A549 (cell line): ENCODE measurements around the gene EMP3. TPM values are rescaled to one million over a fixed set of nuclear protein-coding genes. Genes with fewer than 3 reads are reported as not detected.
A peak's percentile ranks its signal among the peaks of the same experiment; 100 is the strongest.

Experiments used
- ATAC-seq, 2 experiments: fragments of 200-7000 bp in 1 of 2; fragments of >200 bp in 1 of 2; cut with Nextera tagmentation in 1 of 2; cut with Tn5 transposase in 1 of 2; 3 replicates each; pipeline versions ENCODE4 v1.8.0 to v1.9.1; 2018 to 2020; ENCODE audit warnings: mild to moderate bottlenecking in 1 of 2, moderate library complexity in 1 of 2
- CTCF ChIA-PET: fragments of 300-600 bp; sonication (Branson Sonifier 250); formaldehyde crosslinking; extraction: SDS; loops from one replicate; lab custom pipeline; 2021; ENCODE audit warnings: antibody characterized with exemption, inconsistent platforms; lab: Yijun Ruan, JAX
- POLR2A ChIA-PET: fragments of 350-600 bp; formaldehyde crosslinking; extraction: SDS; loops from one replicate; lab custom pipeline; 2021; ENCODE audit warnings: antibody characterized with exemption, inconsistent platforms; lab: Yijun Ruan, JAX
- DNase-seq, 2 experiments: peaks; one replicate each; pipeline versions ENCODE4 v3.0.0 to v3.0.0-alpha.2; 2011 to 2016; ENCODE audit warnings: low read depth in 1 of 2, low spot score in 1 of 2
- FAIRE-seq: peaks from 2 replicates; lab custom pipeline; 2011; peaks lifted over from hg19 to GRCh38; lab: Jason Lieb, UNC
- H3K27ac ChIP-seq, 2 experiments: fragments of >200 bp; sonication (Bioruptor Twin); formaldehyde crosslinking; 3 replicates each; pipeline ENCODE4 v1.5.1; 2016 to 2017
- H3K4me1 ChIP-seq: fragments of >200 bp; sonication (Bioruptor Twin); formaldehyde crosslinking; 3 replicates; pipeline ENCODE4 v1.6.1; 2016
- H3K4me2 ChIP-seq: fragments of >200 bp; sonication (Bioruptor Twin); formaldehyde crosslinking; 3 replicates; pipeline ENCODE4 v1.6.1; 2016
- H3K4me3 ChIP-seq: fragments of >200 bp; sonication (Bioruptor Twin); formaldehyde crosslinking; 3 replicates; pipeline ENCODE4 v1.5.1; 2016
- H3K9me3 ChIP-seq: fragments of >200 bp; sonication (Bioruptor Twin); formaldehyde crosslinking; 3 replicates; pipeline ENCODE4 v1.6.1; 2016
- ATOH8 ChIP-seq: fragments of 250-450 bp; sonication (Bioruptor Pico); IDR thresholded peaks from 2 replicates; pipeline ENCODE4 v1.5.0; 2020; ENCODE audit warnings: low read depth, mild to moderate bottlenecking, moderate library complexity
- CEBPB ChIP-seq, 2 experiments: fragments of >200 bp in 1 of 2; sonication (Bioruptor Twin) in 1 of 2; formaldehyde crosslinking in 1 of 2; IDR thresholded peaks; 2 replicates each; pipeline ENCODE4 v1.6.1; 2012 to 2016
- CHD2 ChIP-seq: fragments of 150-350 bp; IDR thresholded peaks from 2 replicates; pipeline ENCODE4 v1.6.1; 2014; ENCODE audit warnings: low read length; ENCODE audit not compliant: partially characterized antibody
- CHD4 ChIP-seq: fragments of 200-600 bp; sonication (generic); IDR thresholded peaks from 2 replicates; pipeline ENCODE4 v1.6.1; 2016; ENCODE audit warnings: antibody characterized with exemption, mild to moderate bottlenecking, borderline replicate concordance
- EHF ChIP-seq: fragments of 250-450 bp; sonication (Bioruptor Pico); IDR thresholded peaks from 2 replicates; pipeline ENCODE4 v1.5.0; 2020; ENCODE audit warnings: mild to moderate bottlenecking
- FOSB ChIP-seq: fragments of 250-450 bp; sonication (Bioruptor Pico); IDR thresholded peaks from 2 replicates; pipeline ENCODE4 v1.5.0; 2020; ENCODE audit warnings: mild to moderate bottlenecking, moderate library complexity
- FOSL2 ChIP-seq, 2 experiments: fragments of 450-650 bp in 1 of 2; fragments of >200 bp in 1 of 2; sonication (Bioruptor Twin) in 1 of 2; formaldehyde crosslinking; IDR thresholded peaks; 2 replicates each; pipeline versions ENCODE4 v1.5.0 to v1.6.1; 2016 to 2020; ENCODE audit warnings: mild to moderate bottlenecking in 1 of 2, moderate library complexity in 1 of 2
- HOXA7 ChIP-seq: fragments of 250-450 bp; sonication (Bioruptor Pico); IDR thresholded peaks from 2 replicates; pipeline ENCODE4 v1.5.0; 2020; ENCODE audit warnings: mild to moderate bottlenecking, moderate library complexity
- JUN ChIP-seq, 2 experiments: fragments of >200 bp; sonication (Bioruptor Twin); formaldehyde crosslinking; IDR thresholded peaks; 2 replicates in 1 of 2; 3 replicates in 1 of 2; pipeline ENCODE4 v1.6.1; 2016 to 2017
- JUNB ChIP-seq: fragments of >200 bp; sonication (Bioruptor Twin); formaldehyde crosslinking; IDR thresholded peaks from 2 replicates; pipeline ENCODE4 v1.6.1; 2016
- KDM1A ChIP-seq: fragments of 200-600 bp; sonication (generic); IDR thresholded peaks from 2 replicates; pipeline ENCODE4 v1.6.1; 2016; ENCODE audit warnings: low read depth, mild to moderate bottlenecking
- MAZ ChIP-seq: fragments of 150-350 bp; IDR thresholded peaks from 2 replicates; pipeline ENCODE4 v1.6.1; 2014; ENCODE audit warnings: antibody characterized with exemption, low read depth, low read length, borderline replicate concordance
- NPAS2 ChIP-seq: fragments of 250-450 bp; sonication (Bioruptor Pico); IDR thresholded peaks from 2 replicates; pipeline ENCODE4 v1.8.0; 2022; ENCODE audit warnings: mild to moderate bottlenecking, moderate library complexity, borderline replicate concordance
- POLR2A ChIP-seq: IDR thresholded peaks from 2 replicates; pipeline ENCODE4 v1.6.1; 2012; ENCODE audit warnings: mild to moderate bottlenecking, low read length
- RAD21 ChIP-seq, 2 experiments: fragments of >200 bp in 1 of 2; sonication (Bioruptor Twin) in 1 of 2; formaldehyde crosslinking in 1 of 2; IDR thresholded peaks in 1 of 2; conservative IDR thresholded peaks in 1 of 2; 2 replicates in 1 of 2; 3 replicates in 1 of 2; pipeline ENCODE4 v1.6.1; 2012 to 2018; ENCODE audit warnings: inconsistent platforms in 1 of 2
- RCOR1 ChIP-seq: fragments of 150-350 bp; IDR thresholded peaks from 2 replicates; pipeline ENCODE4 v1.6.1; 2014; ENCODE audit warnings: antibody characterized with exemption, low read length, low read depth
- RNF2 ChIP-seq: fragments of 200-600 bp; sonication (generic); IDR thresholded peaks from 2 replicates; pipeline ENCODE4 v1.6.1; 2016; ENCODE audit warnings: low read depth, mild to moderate bottlenecking, antibody characterized with exemption, moderate library complexity, borderline replicate concordance
- ZFP36 ChIP-seq: fragments of 450-650 bp; IDR thresholded peaks from 2 replicates; pipeline ENCODE4 v1.6.1; 2014; ENCODE audit warnings: borderline replicate concordance; ENCODE audit not compliant: partially characterized antibody
- ZSCAN20 ChIP-seq: fragments of 250-450 bp; sonication (Bioruptor Pico); IDR thresholded peaks from 2 replicates; pipeline ENCODE4 v1.8.0; 2022; ENCODE audit warnings: mild to moderate bottlenecking, moderate library complexity
- WGBS: methylation state at CpG from one replicate; pipeline ENCODE4 v1.1.6; 2017; ENCODE audit errors: missing lambda C conversion rate; 5-methylcytosine and 5-hydroxymethylcytosine counted together
- polyA plus RNA-seq, 4 experiments: library from polyadenylated mRNA; depleted of rRNA in 3 of 4; stranded (reverse); fragments of >200 nt; fragmentation: RNase III in 1 of 4; extraction: RNeasy Plus Mini Kit Qiagen cat#74134 plus additional on column Dnase treatment in 1 of 4; gene quantifications; 2 replicates in 3 of 4; 3 replicates in 1 of 4; pipeline ENCODE4 v1.2.3, GENCODE V29; 2011 to 2017

The EMP3 gene
- polyA plus RNA-seq, 2 of the 4 experiments (the other 2 are of a cell fraction) = 147 to 580 TPM

DNA sequence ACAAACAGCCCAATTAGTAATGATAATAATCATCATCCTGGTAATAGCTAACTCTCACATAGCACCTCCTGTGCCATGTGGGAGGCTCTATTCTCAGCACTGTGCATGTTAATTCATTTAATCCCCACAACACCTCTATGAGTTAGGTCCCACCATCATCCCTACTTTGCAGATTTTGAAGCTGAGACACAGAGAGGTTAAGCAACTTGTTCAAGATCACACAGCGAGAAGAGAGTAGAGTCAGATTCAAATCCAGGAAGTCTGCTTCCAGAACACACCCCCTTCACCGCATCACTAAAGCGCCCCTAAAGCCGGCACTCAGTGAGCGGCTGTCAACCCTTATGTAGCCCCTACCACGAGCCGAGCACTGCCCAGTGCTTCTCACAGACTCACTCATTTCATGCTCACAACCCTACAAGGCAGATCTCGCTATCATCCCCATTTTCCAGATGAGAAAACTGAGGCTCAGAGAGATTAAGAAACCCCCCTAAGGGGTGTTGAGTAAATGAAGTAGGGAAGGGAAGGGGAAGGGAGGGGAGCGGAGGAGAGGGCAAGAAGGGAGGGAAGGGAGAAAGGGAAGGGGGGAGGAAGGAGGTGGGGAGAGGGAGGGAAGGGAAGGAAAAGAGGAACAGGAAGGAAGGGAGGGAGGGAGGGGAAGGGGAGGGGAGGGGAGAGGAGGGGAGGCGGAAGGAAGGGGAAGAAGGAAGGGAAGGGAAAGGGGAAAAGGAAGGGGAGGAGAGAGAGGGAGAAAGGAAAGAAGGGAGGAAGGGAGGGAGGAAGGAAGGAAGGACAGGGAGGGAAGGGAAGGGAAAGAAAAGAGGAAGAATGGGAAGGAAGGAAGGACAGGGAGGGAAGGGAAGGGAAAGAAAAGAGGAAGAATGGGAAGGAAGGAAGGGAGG is 16.4 kb downstream of the EMP3 start:
- ChIA-PET CTCF (interaction anchor here (0.6 to 17.6 kb wide), 11 partner anchors 6 to 267 kb away, joined by 3 to 416 read pairs (median 5); partner anchors contain the start of genes EMP3 and KDELR1), POLR2A (interaction anchor here (1.0 to 1.5 kb wide), 3 partner anchors 13 to 21 kb away, joined by 3 to 5 read pairs (median 3); partner anchors contain the start of gene TMEM143)
- peak; percentile 36; the same call in 1 of the 2 replicates for TF ChIP-seq KDM1A
- TF ChIP-seq ATOH8 = no peak
- no peak for TF ChIP-seq CEBPB (IDR thresholded peaks at IDR 0.05)
- TF ChIP-seq NPAS2 (CRISPR knock-in tag) = no peak
- TF ChIP-seq ZFP36 = peak; percentile 71
- TF ChIP-seq POLR2A = no peak
- TF ChIP-seq CHD4 = no peak; the same call in 1 of the 2 replicates
- TF ChIP-seq JUNB = no peak
- Histone ChIP-seq H3K4me2 (no peak overlapping the region), H3K4me1 (peaks cover 20% of the 10 kb centered on the region), H3K4me3 (no peak overlapping the region), H3K9me3 (no peaks in the 10 kb centered on the region), H3K27ac (peak overlapping the region in 1 of 2 experiments; percentile 55; a peak in 2 of 6 replicates)
- ATAC-seq (no peak), DNase-seq (no peak), FAIRE-seq (no peak)
- 94% methylated on average over 9 of the region's 10 CpGs for WGBS

GRCh38 chr19:48342414-48342738 is 17.0 kb downstream of the EMP3 start:
- ChIA-PET CTCF (interaction anchor here (1.2 to 17.4 kb wide), 3 partner anchors 6 to 49 kb away, joined by 3 to 224 read pairs (median 3); partner anchors contain the start of gene KDELR1), POLR2A (no interaction called here)
- H3K4me3 ChIP-seq = no peak overlapping the region
- no peak for DNase-seq
- no peak for FAIRE-seq
- no peak for TF ChIP-seq RNF2
- TF ChIP-seq FOSB (CRISPR knock-in tag) = no peak
- TF ChIP-seq ZSCAN20 (CRISPR knock-in tag) = no peak
- TF ChIP-seq CEBPB (IDR thresholded peaks at IDR 0.05) = no peak
- TF ChIP-seq CHD2 = no peak
- TF ChIP-seq HOXA7 (CRISPR knock-in tag) = no peak
- no peak for TF ChIP-seq JUN (IDR thresholded peaks at IDR 0.05)
- no peak for TF ChIP-seq CHD4
- no peak for TF ChIP-seq EHF
- TF ChIP-seq MAZ = no peak
- peak overlapping the region in 1 of 2 experiments; percentile 55; a peak in 3 of 6 replicates for H3K27ac ChIP-seq
- H3K4me1 ChIP-seq = peaks cover 20% of the 10 kb centered on the region
- ATAC-seq = no peak
- 93% methylated on average over 20 of the region's 20 CpGs for WGBS
- H3K4me2 ChIP-seq = no peak overlapping the region
- H3K9me3 ChIP-seq = no peaks in the 10 kb centered on the region

- Histone ChIP-seq H3K4me1 (peaks cover 21% of the 10 kb centered on the region), H3K4me2 (peak overlapping the region; percentile 1; the same call in 1 of the 3 replicates), H3K9me3 (no peaks in the 10 kb centered on the region), H3K27ac (peak overlapping the region in 1 of 2 experiments; percentile 55; a peak in 3 of 6 replicates), H3K4me3 (no peak overlapping the region)
- 78% methylated on average over 23 of the region's 23 CpGs for WGBS
- DNase-seq (peak; percentile 57 to 70), FAIRE-seq (no peak), ATAC-seq (peak; percentile 23 to 40; a peak in 2 of 6 replicates)
- POLR2A ChIA-PET = no interaction called here
- TF ChIP-seq RCOR1 (0 out of 2 replicates have a peak, but pooled peaks have one; percentile 34), RAD21 (conservative IDR thresholded peaks at IDR 0.05 in 1 of 2, IDR thresholded peaks at IDR 0.05 in 1 of 2) (no peak), FOSL2 (IDR thresholded peaks at IDR 0.05) (no peak), FOSL2 (CRISPR knock-in tag; IDR thresholded peaks at IDR 0.05) (peak; percentile 89), CEBPB (IDR thresholded peaks at IDR 0.05) (peak; percentile 8 to 75; a peak in 3 of 4 replicates)
- CTCF ChIA-PET = interaction anchor here (1.2 to 17.4 kb wide), 3 partner anchors 7 to 48 kb away, joined by 3 to 224 read pairs (median 3); partner anchors contain the start of gene KDELR1
These were observed 17.6 kb downstream of the EMP3 start for GRCh38 chr19:48342841-48343540.
